GM18858 (cell line): ENCODE results near the gene CSKMT.
A peak's percentile ranks its signal among the peaks of the same experiment; 100 is the strongest.
"Not testable (repeated sequence)": the region's sequence is repeated elsewhere in the genome, so short reads cannot be mapped to it uniquely, and the experiment has no call there.

Source experiments
- ATAC-seq: cut with Tn5 transposase; IDR thresholded peaks from one replicate; pipeline ENCODE4 v1.9.1; 2021; ENCODE audit not compliant: unreplicated experiment

CSKMT gene

GRCh38 chr11:62654297-62654696 lies 10.8 kb upstream of the CSKMT start:
- ATAC-seq = no peak

- no peak for ATAC-seq
Observed at GRCh38 chr11:62656796-62657429, 8.2 kb upstream of the CSKMT start.

GRCh38 chr11:62664405-62665074 lies 572 bp upstream of the CSKMT start:
- peak; percentile 11 for ATAC-seq

GRCh38 chr11:62665599-62666258 lies 617 bp downstream of the CSKMT start:
- ATAC-seq = peak; percentile 20

- no peak for ATAC-seq
Observed at GRCh38 chr11:62666259-62666926, 1.3 kb downstream of the CSKMT start.

GRCh38 chr11:62667460-62667859 lies 2.3 kb downstream of the CSKMT start:
- no peak for ATAC-seq

GRCh38 chr11:62669420-62670161 lies 4.5 kb downstream of the CSKMT start:
- no peak for ATAC-seq

GRCh38 chr11:62671236-62671607 lies 6.1 kb downstream of the CSKMT start:
- no peak for ATAC-seq

GRCh38 chr11:62671608-62672389 lies 6.7 kb downstream of the CSKMT start, which contains the start of the genes LBHD1 and UQCC3:
TSS of gene LBHD1 (minus strand) at chr11:62672267. CDS start at chr11:62670031, 2,236 bp downstream.
TSS of gene UQCC3 (plus strand) at chr11:62671673. CDS start at chr11:62671746, 73 bp downstream.
- ATAC-seq = no peak

GRCh38 chr11:62673196-62673525 lies 8.0 kb downstream of the CSKMT start:
- no peak for ATAC-seq

GRCh38 chr11:62675415-62675814 lies 10.3 kb downstream of the CSKMT start:
- not testable (repeated sequence) for ATAC-seq

GRCh38 chr11:62676698-62677097 lies 11.6 kb downstream of the CSKMT start:
- no peak for ATAC-seq

GRCh38 chr11:62677156-62677555 lies 12.0 kb downstream of the CSKMT start:
- ATAC-seq = no peak

- ATAC-seq = no peak
Observed at GRCh38 chr11:62677714-62678113, 12.6 kb downstream of the CSKMT start.

- ATAC-seq = no peak
Observed at GRCh38 chr11:62678433-62678769, 13.3 kb downstream of the CSKMT start.

- no peak for ATAC-seq
Observed at GRCh38 chr11:62678770-62679696, 13.9 kb downstream of the CSKMT start, which contains the start of gene UBXN1. TSS of gene UBXN1 (minus strand) at chr11:62679073. CDS start at chr11:62678923, 150 bp downstream.

GRCh38 chr11:62680825-62681240 lies 15.7 kb downstream of the CSKMT start:
- ATAC-seq = no peak

- no peak for ATAC-seq
Observed at GRCh38 chr11:62682518-62682917, 17.4 kb downstream of the CSKMT start.
